Heart right ventricle (tissue), 16 donors: ENCODE data around the gene TTC1. TPM values are rescaled to one million over a fixed set of nuclear protein-coding genes. Genes with fewer than 3 reads are reported as not detected.

Experiments used
- ATAC-seq, 8 donors: fragments of 200-7000 bp; cut with Tn5 transposase; one replicate each; pipeline ENCODE4 v1.9.1; 2020; ENCODE audit warnings: mild to moderate bottlenecking in 8 of 8, moderate library complexity in 8 of 8, moderate number of reproducible peaks in 1 of 8
- DNase-seq, 2 donors: peaks; one replicate each; pipeline ENCODE4 v3.0.0-alpha.2; 2020
- H3K27ac ChIP-seq, 10 donors: fragments of 200-600 bp; sonication (generic) in 2 of 10; one replicate each; pipeline versions ENCODE4 v1.5.0 to v1.8.0; 2020 to 2022; ENCODE audit warnings: mild to moderate bottlenecking in 3 of 10
- H3K27me3 ChIP-seq, 7 donors: fragments of 200-600 bp; one replicate each; pipeline ENCODE4 v1.8.0; 2021 to 2022; ENCODE audit warnings: mild to moderate bottlenecking in 2 of 7
- H3K36me3 ChIP-seq, 9 donors: fragments of 200-600 bp; sonication (generic) in 1 of 9; one replicate each; pipeline versions ENCODE4 v1.5.0 to v1.8.0; 2020 to 2022; ENCODE audit warnings: mild to moderate bottlenecking in 2 of 9
- H3K4me1 ChIP-seq, 9 donors: fragments of 200-600 bp; sonication (generic) in 1 of 9; one replicate each; pipeline versions ENCODE4 v1.5.0 to v1.8.0; 2020 to 2022; ENCODE audit warnings: mild to moderate bottlenecking in 4 of 9
- H3K4me3 ChIP-seq, 10 donors: fragments of 200-600 bp; sonication (generic) in 2 of 10; one replicate each; pipeline versions ENCODE4 v1.5.0 to v1.8.0; 2020 to 2022; ENCODE audit warnings: mild to moderate bottlenecking in 7 of 10, moderate library complexity in 2 of 10
- H3K9me3 ChIP-seq, 11 donors: fragments of 200-600 bp in 10 of 11; sonication (generic) in 2 of 11; one replicate each; pipeline versions ENCODE4 v1.5.0 to v1.8.0; 2013 to 2022; ENCODE audit warnings: mild to moderate bottlenecking in 2 of 11, control low read depth in 1 of 11, moderate library complexity in 1 of 11
- CTCF ChIP-seq, 9 donors: fragments of 200-600 bp; sonication (generic) in 2 of 9; IDR thresholded peaks; one replicate each; pipeline versions ENCODE4 v1.5.0 to v1.8.0; 2021 to 2022; ENCODE audit warnings: antibody characterized with exemption in 9 of 9, mild to moderate bottlenecking in 5 of 9, moderate library complexity in 1 of 9
- WGBS, 2 donors: extraction: QIAGEN DNeasy Blood & Tissue Kit; methylation state at CpG; one replicate each; pipeline ENCODE4 v1.1.7; 2013; ENCODE audit warnings: inconsistent platforms in 1 of 2; 5-methylcytosine and 5-hydroxymethylcytosine counted together
- intact Hi-C, 10 donors: fragments of 100-400 bp; cut with DNase I; formaldehyde crosslinking; loops; one replicate each; pipeline versions ENCODE4 v1.11.1 to v1.14.2; 2022
- polyA plus RNA-seq, 2 donors: library from polyadenylated mRNA; stranded (reverse); fragments of 200-250 nt; gene quantifications; one replicate each; pipeline ENCODE4 v1.2.3, GENCODE V29; 2013
- total RNA-seq, 10 donors: library from RNA; stranded (reverse); fragmentation: NEBNext Ultra II Directional in 3 of 10; extraction: Animal tissue kit (Norgen Biotek cat#: 25700) in 3 of 10; gene quantifications; one replicate each; pipeline versions ENCODE4 v1.2.1 to v1.2.4, GENCODE V29; 2021 to 2023
- donor health status: Arrhythmogenic right ventricular cardiomyopathy.
- donor health status: ischemic (EF 13 %, LVEDD 7.1; RV severe dilation, severe dysfunction).
- donor health status: healthy with polysubstance abuse.
- donor health status: DM: no; HTN: yes; CAD: no.
- donor health status: DM: no; HTN: no; CAD: no.
- donor health status: ischemic (EF 25% LVEDD 6.9; RV normal size, moderate dysfunction).
- donor health status: ischemic (EF 25% LVEDD 5.7; RV mildly dilated, moderate dysfunction).
- donor health status: healthy.
- donor health status: DM: yes; HTN: yes; CAD: no.
- donor health status: Ischemic cardiomyopathy.
- donor health status: ischemic (EF 35%, LVEDD 5.7; RV mildly dilated, moderate dysfunction).
- donor health status: nonischemic (EF 11% LVEDD 7.7; RV severe dilation, severe dysfunction).
- donor health status: DM: yes; HTN: yes; CAD: no.
- donor health status: PGD.
- donor health status: ischemic (EF 29% LVEDD 5.4; RV normal size, mild dysfunction).
- donor health status: nonischemic (EF 23%, LVEDD 6.1; RV moderate dilation, normal function).

TTC1 gene
- total and polyA plus RNA-seq, 12 donors, result 52.0 to 125 (median 82.3) TPM

GRCh38 chr5:160020964-160021363 lies 12.0 kb downstream of the TTC1 start:
- Histone ChIP-seq H3K4me1 (peaks cover 0 to 28% (median 6%) of the 10 kb centered on the region in 9 donors), H3K27me3 (no peaks in the 10 kb centered on the region), H3K9me3 (no peaks in the 10 kb centered on the region), H3K4me3 (no peak overlapping the region), H3K36me3 (peaks cover 0 to 72% (median 12%) of the 10 kb centered on the region in 9 donors), H3K27ac (no peak overlapping the region)
- 54 to 75% methylated on average over 4 of the region's 4 CpGs for WGBS, 2 donors
- DNase-seq (no peak), ATAC-seq (no peak)
- intact Hi-C loops, result loop anchor here in 8 of 10 donors (1.0 to 10.0 kb wide), 11 partner anchors 94 to 371 kb away; partner anchors contain the start of gene PWWP2A (in 3 of the 8)
- TF ChIP-seq CTCF (IDR thresholded peaks at IDR 0.05), result no peak

GRCh38 chr5:160021831-160022446 lies 13.0 kb downstream of the TTC1 start:
- Histone ChIP-seq H3K27ac (peak overlapping the region in 1 of 10 donors; percentile 2), H3K9me3 (no peaks in the 10 kb centered on the region), H3K4me1 (peaks cover 0 to 28% (median 6%) of the 10 kb centered on the region in 9 donors), H3K4me3 (no peak overlapping the region), H3K27me3 (no peaks in the 10 kb centered on the region), H3K36me3 (peaks cover 0 to 74% (median 12%) of the 10 kb centered on the region in 9 donors)
- intact Hi-C loops, result loop anchor here (1.0 to 10.0 kb wide), 13 partner anchors 93 to 370 kb away; partner anchors contain the start of gene PWWP2A (in 4 of the 10)
- peak; percentile 56 to 91 (median 84) for ATAC-seq
- WGBS, 2 donors, result 15% methylated on average over 3 of the region's 3 CpGs
- TF ChIP-seq CTCF (IDR thresholded peaks at IDR 0.05), result peak; percentile 69 to 89 (median 84)
- DNase-seq, result peak in 1 of 2 donors; percentile 65

GRCh38 chr5:160023007-160023907 lies 14.3 kb downstream of the TTC1 start:
- ATAC-seq (peak in 1 of 8 donors; percentile 25), DNase-seq (no peak)
- Histone ChIP-seq H3K4me1 (peaks cover 0 to 28% (median 6%) of the 10 kb centered on the region in 9 donors), H3K9me3 (no peaks in the 10 kb centered on the region), H3K4me3 (no peak overlapping the region), H3K27me3 (no peaks in the 10 kb centered on the region), H3K27ac (no peak overlapping the region), H3K36me3 (peaks cover 0 to 74% (median 12%) of the 10 kb centered on the region in 9 donors)
- intact Hi-C loops, result loop anchor here (2.0 to 10.0 kb wide), 10 partner anchors 92 to 369 kb away; partner anchors contain the start of gene PWWP2A (in 4 of the 10)
- TF ChIP-seq CTCF (IDR thresholded peaks at IDR 0.05), result no peak
- 92 to 95% methylated on average over 11 of the region's 11 CpGs for WGBS, 2 donors
